Measurements from ENCODE around the gene FN1.

DNA sequence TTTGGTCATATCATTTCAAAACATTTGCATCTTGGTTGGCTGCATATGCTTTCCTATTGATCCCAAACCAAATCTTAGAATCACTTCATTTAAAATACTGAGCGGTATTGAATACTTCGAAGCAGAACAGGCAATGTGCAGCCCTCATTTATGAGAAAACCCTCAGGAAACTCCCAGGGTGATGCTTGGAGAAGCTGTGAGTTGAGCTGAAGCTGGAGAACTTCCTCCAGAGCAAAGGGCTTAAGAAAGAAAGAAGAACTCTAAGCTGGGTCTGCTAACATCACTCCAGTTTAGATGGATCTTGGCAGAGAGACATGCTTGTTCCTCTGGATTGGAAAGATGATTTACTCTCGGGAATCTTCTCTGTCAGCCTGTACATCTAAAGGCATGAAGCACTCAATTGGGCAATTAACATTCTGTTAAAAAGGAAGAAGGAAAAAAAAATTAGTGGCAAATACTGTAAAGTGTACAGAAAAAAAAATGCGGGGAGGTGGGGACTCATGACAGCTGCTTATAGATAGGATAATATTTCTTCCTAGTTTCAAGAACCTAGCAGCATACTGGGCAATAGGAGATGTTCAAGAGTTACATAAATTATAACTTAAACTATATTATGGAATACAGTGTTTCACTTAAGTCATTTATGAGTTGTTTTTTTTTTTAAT lies 74.5 kb downstream of the FN1 start:
- TF ChIP-seq, protein P1, sequence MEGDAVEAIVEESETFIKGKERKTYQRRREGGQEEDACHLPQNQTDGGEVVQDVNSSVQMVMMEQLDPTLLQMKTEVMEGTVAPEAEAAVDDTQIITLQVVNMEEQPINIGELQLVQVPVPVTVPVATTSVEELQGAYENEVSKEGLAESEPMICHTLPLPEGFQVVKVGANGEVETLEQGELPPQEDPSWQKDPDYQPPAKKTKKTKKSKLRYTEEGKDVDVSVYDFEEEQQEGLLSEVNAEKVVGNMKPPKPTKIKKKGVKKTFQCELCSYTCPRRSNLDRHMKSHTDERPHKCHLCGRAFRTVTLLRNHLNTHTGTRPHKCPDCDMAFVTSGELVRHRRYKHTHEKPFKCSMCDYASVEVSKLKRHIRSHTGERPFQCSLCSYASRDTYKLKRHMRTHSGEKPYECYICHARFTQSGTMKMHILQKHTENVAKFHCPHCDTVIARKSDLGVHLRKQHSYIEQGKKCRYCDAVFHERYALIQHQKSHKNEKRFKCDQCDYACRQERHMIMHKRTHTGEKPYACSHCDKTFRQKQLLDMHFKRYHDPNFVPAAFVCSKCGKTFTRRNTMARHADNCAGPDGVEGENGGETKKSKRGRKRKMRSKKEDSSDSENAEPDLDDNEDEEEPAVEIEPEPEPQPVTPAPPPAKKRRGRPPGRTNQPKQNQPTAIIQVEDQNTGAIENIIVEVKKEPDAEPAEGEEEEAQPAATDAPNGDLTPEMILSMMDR (IDR thresholded peaks at IDR 0.05) = no peak
- TF ChIP-seq POLR2A (IDR thresholded peaks at IDR 0.05) (no peak), EP300 (IDR thresholded peaks at IDR 0.05) (no peak)
